Mesenteric fat pad (tissue), 1 donor: Measurements from ENCODE around the gene ARHGEF5. TPM values are rescaled to one million over a fixed set of nuclear protein-coding genes. Genes with fewer than 3 reads are reported as not detected.
"Not testable (repeated sequence)": the region's sequence is repeated elsewhere in the genome, so short reads cannot be mapped to it uniquely, and the experiment has no call there.

Experiments
- DNase-seq: peaks from one replicate; pipeline ENCODE4 v3.0.0-alpha.2; 2020; ENCODE audit warnings: low spot score
- total RNA-seq: library from RNA; stranded (reverse); fragmentation: NEBNext Ultra II Directional; extraction: Animal tissue kit (Norgen Biotek cat#: 25700); gene quantifications from one replicate; pipeline ENCODE4 v1.2.1, GENCODE V29; 2021
- donor health status: DM: yes; HTN: yes; CAD: no.

The ARHGEF5 gene
- total RNA-seq, 1 donor from 2014 or later, result 9.4 TPM

DNA sequence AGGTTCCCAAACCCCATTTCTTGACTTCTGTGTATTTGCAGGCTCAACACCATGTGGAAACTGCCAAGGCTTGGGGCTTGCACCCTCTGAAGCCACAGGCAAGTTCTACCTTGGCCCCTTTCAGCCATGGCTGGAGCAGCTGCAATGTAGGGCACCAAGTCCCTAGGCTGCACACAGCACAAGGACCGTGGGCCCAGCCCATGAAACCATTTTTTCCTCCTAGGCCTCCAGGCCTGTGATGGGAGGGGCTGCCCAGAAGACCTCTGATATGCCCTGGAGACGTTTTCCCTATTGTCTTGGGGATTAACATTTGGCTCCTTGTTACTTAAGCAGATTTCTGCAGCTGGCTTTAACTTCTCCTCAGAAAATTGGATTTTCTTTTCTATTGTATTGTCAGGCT, 72.3 kb downstream of the ARHGEF5 start:
- not testable (repeated sequence) for DNase-seq

DNA sequence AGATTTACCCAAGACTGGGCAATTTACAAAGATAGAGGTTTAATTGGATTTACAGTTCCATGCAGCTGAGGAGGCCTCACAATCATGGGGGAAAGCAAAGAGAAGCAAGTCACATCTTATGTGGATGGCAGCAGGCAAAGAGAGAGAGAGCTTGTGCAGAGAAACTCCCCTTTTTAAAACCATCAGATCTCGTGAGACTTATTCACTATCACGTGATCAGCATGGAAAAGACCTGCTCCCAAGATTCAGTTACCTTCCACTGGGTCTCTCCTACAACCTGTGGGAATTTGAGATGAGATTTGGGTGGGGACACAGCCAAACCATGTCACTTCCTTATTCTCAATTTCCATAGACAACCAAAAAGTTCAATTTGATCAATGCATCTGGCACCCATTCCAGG, 73.2 kb downstream of the ARHGEF5 start:
- DNase-seq, result no peak

Other genes with a start within 250 kb of the ARHGEF5 start
- not detected for gene OR2A2, start 245.8 kb upstream of the ARHGEF5 start, total RNA-seq
- not detected for gene OR2A14, start 232.2 kb upstream of the ARHGEF5 start, total RNA-seq
- gene CTAGE4, start 171.9 kb upstream of the ARHGEF5 start, total RNA-seq, result 0.58 TPM
- gene ARHGEF35, start 159.6 kb upstream of the ARHGEF5 start, total RNA-seq, result 7.2 TPM
- gene OR2A42, start 115.8 kb upstream of the ARHGEF5 start, total RNA-seq, result not detected
- 3.8 TPM for gene OR2A7, start 90.6 kb upstream of the ARHGEF5 start, total RNA-seq
- 0.71 TPM for gene CTAGE8, start 86.1 kb upstream of the ARHGEF5 start, total RNA-seq
- gene OR2A1, start 43.0 kb upstream of the ARHGEF5 start, total RNA-seq, result 0.16 TPM
- not detected for gene NOBOX, start 48.3 kb downstream of the ARHGEF5 start, total RNA-seq